GM12878 (cell line): Measurements from ENCODE around the gene UBE2O. TPM values are rescaled to one million over a fixed set of nuclear protein-coding genes. Genes with fewer than 3 reads are reported as not detected.

Source experiments
- ATAC-seq: fragments of 200-7000 bp; cut with Tn5 transposase; 3 replicates; pipeline ENCODE4 v1.9.1; 2020; ENCODE audit warnings: mild to moderate bottlenecking, moderate library complexity
- BruUV-seq: library from RNA; stranded (reverse); fragments of 400-500 nt; replicated peaks from 2 replicates; lab custom pipeline; 2021; lab: Mats Ljungman, UMichigan
- CTCF ChIA-PET: fragments of 300-600 bp; sonication (Branson Sonifier 250); formaldehyde crosslinking; extraction: SDS; loops from one replicate; lab custom pipeline; 2021; ENCODE audit warnings: inconsistent platforms; lab: Yijun Ruan, JAX
- POLR2A ChIA-PET: fragments of 350-600 bp; formaldehyde crosslinking; extraction: SDS; loops from one replicate; lab custom pipeline; 2021; ENCODE audit warnings: inconsistent platforms; lab: Charles Lee
- RAD21 ChIA-PET: fragments of 300-600 bp; sonication (Branson Sonifier 250); formaldehyde crosslinking; loops from one replicate; lab custom pipeline; 2023; ENCODE audit warnings: antibody characterized with exemption; ENCODE audit not compliant: unreplicated experiment; lab: Charles Lee
- SMC1A ChIA-PET: fragments of 300-600 bp; sonication (Branson Sonifier 250); formaldehyde crosslinking; loops from one replicate; lab custom pipeline; 2023; ENCODE audit not compliant: unreplicated experiment, uncharacterized antibody; lab: Charles Lee
- DNase-seq: peaks from one replicate; pipeline ENCODE4 v3.0.0-alpha.2; 2011; ENCODE audit warnings: low read depth, low spot score
- FAIRE-seq: peaks from 3 replicates; lab custom pipeline; 2011; peaks lifted over from hg19 to GRCh38; lab: Jason Lieb, UNC
- H2AFZ ChIP-seq: 2 replicates; pipeline ENCODE4 v1.6.0; 2011; ENCODE audit warnings: low read depth, low read length, control low read depth; ENCODE audit not compliant: control insufficient read depth
- H3K27ac ChIP-seq: 2 replicates; pipeline ENCODE4 v1.5.1; 2011; ENCODE audit warnings: control low read depth; ENCODE audit not compliant: control insufficient read depth, insufficient read depth
- H3K27me3 ChIP-seq, 2 experiments: replicated peaks in 1 of 2; 2 replicates each; pipeline versions ENCODE4 v1.6.0 to v1.6.1; 2011; ENCODE audit warnings: low read length in 1 of 2; ENCODE audit not compliant: control insufficient read depth in 2 of 2, insufficient read depth in 2 of 2
- H3K36me3 ChIP-seq, 2 experiments: 2 replicates each; pipeline ENCODE4 v1.5.1; 2011; ENCODE audit warnings: low read length in 1 of 2; ENCODE audit not compliant: control insufficient read depth in 2 of 2, insufficient read depth in 2 of 2
- H3K4me1 ChIP-seq: 2 replicates; pipeline ENCODE4 v1.6.1; 2011; ENCODE audit warnings: mild to moderate bottlenecking, low read length, moderate library complexity, mixed read lengths; ENCODE audit not compliant: control insufficient read depth, insufficient read depth
- H3K4me2 ChIP-seq: 2 replicates; pipeline ENCODE4 v1.6.0; 2011; ENCODE audit warnings: control low read depth; ENCODE audit not compliant: control insufficient read depth, insufficient read depth
- H3K4me3 ChIP-seq: fragments of 200-600 bp; sonication (generic); 2 replicates; pipeline ENCODE4 v1.5.1; 2016
- H3K79me2 ChIP-seq: 2 replicates; pipeline ENCODE4 v1.6.0; 2011; ENCODE audit warnings: low read length; ENCODE audit not compliant: control insufficient read depth, insufficient read depth
- H3K9ac ChIP-seq: 2 replicates; pipeline ENCODE4 v1.8.0; 2011; ENCODE audit warnings: low read length, control low read depth, mixed read lengths; ENCODE audit not compliant: control insufficient read depth, insufficient read depth
- H3K9me3 ChIP-seq: replicated peaks from 3 replicates; pipeline ENCODE4 v1.5.1; 2011; ENCODE audit warnings: mild to moderate bottlenecking, low read length; ENCODE audit not compliant: control insufficient read depth, insufficient read depth
- H4K20me1 ChIP-seq: 2 replicates; pipeline ENCODE4 v1.6.0; 2011; ENCODE audit not compliant: control insufficient read depth, insufficient read depth
- CBFB ChIP-seq: IDR thresholded peaks from 2 replicates; pipeline ENCODE4 v1.6.1; 2016; ENCODE audit warnings: antibody characterized with exemption, low read depth
- CHD2 ChIP-seq: IDR thresholded peaks from 2 replicates; pipeline ENCODE4 v1.6.1; 2011; ENCODE audit warnings: low read depth, low read length, improper control_type of control experiment, borderline replicate concordance
- DPF2 ChIP-seq: fragments of 450-650 bp; IDR thresholded peaks from 2 replicates; pipeline ENCODE4 v1.6.1; 2017; ENCODE audit warnings: mild to moderate bottlenecking
- FOXK2 ChIP-seq: fragments of 450-650 bp; IDR thresholded peaks from 2 replicates; pipeline ENCODE4 v1.6.1; 2017; ENCODE audit warnings: mild to moderate bottlenecking, moderate library complexity
- FOXM1 ChIP-seq: IDR thresholded peaks from 2 replicates; pipeline ENCODE4 v1.6.1; 2012; ENCODE audit warnings: low read depth, mild to moderate bottlenecking, inconsistent platforms, low read length, moderate library complexity
- MLLT1 ChIP-seq: fragments of 450-650 bp; IDR thresholded peaks from 2 replicates; pipeline ENCODE4 v1.6.1; 2016; ENCODE audit warnings: mild to moderate bottlenecking
- MXI1 ChIP-seq: fragments of 150-350 bp; IDR thresholded peaks from 2 replicates; pipeline ENCODE4 v1.6.1; 2011; ENCODE audit warnings: low read depth, mild to moderate bottlenecking, inconsistent platforms, low read length, improper control_type of control experiment
- PAX8 ChIP-seq: fragments of 450-650 bp; IDR thresholded peaks from 2 replicates; pipeline ENCODE4 v1.6.1; 2017; ENCODE audit warnings: mild to moderate bottlenecking, moderate library complexity
- POLR2A ChIP-seq: IDR thresholded peaks from 2 replicates; pipeline ENCODE4 v1.6.1; 2011; ENCODE audit warnings: low read depth, mild to moderate bottlenecking, low read length
- POLR2AphosphoS5 ChIP-seq: IDR thresholded peaks from 2 replicates; pipeline ENCODE4 v1.6.1; 2011; ENCODE audit warnings: mild to moderate bottlenecking, low read length, inconsistent platforms
- RFX5 ChIP-seq: IDR thresholded peaks from 2 replicates; pipeline ENCODE4 v1.6.1; 2011; ENCODE audit warnings: low read depth, low read length, improper control_type of control experiment
- SRF ChIP-seq, 2 experiments: IDR thresholded peaks; 2 replicates each; pipeline ENCODE4 v1.6.1; 2011; ENCODE audit warnings: low read depth in 2 of 2, low read length in 2 of 2, mild to moderate bottlenecking in 1 of 2, moderate library complexity in 1 of 2
- USF2 ChIP-seq: IDR thresholded peaks from 2 replicates; pipeline ENCODE4 v1.6.1; 2011; ENCODE audit warnings: low read depth, low read length, improper control_type of control experiment, borderline replicate concordance
- ZNF24 ChIP-seq: fragments of 450-650 bp; IDR thresholded peaks from 2 replicates; pipeline ENCODE4 v1.6.1; 2017; ENCODE audit warnings: antibody characterized with exemption, mild to moderate bottlenecking
- ZNF622 ChIP-seq: fragments of 450-650 bp; IDR thresholded peaks from 2 replicates; pipeline ENCODE4 v1.6.1; 2017; ENCODE audit warnings: mild to moderate bottlenecking, inconsistent platforms
- WGBS: methylation state at CpG from one replicate; pipeline ENCODE4 v1.1.6; 2016; ENCODE audit warnings: low lambda C conversion rate; ENCODE audit not compliant: insufficient replicate concordance, insufficient coverage; ENCODE audit errors: missing lambda C conversion rate; 5-methylcytosine and 5-hydroxymethylcytosine counted together
- in situ Hi-C: fragments of 300-500 bp; cut with MboI; formaldehyde crosslinking; loops from 9 replicates; pipeline ENCODE4 v1.14.3; 2018; ENCODE audit warnings: mixed read lengths
- intact Hi-C: fragments of 100-400 bp; cut with micrococcal nuclease; formaldehyde crosslinking; loops from one replicate; pipeline ENCODE4 v1.14.2; 2022; ENCODE audit not compliant: unreplicated experiment
- polyA plus RNA-seq, 11 experiments: library from polyadenylated mRNA; depleted of rRNA in 4 of 11; unstranded in 6 of 11; stranded (reverse) in 5 of 11; fragments of >200 nt; fragmentation: Nextera tagmentation in 4 of 11; fragmentation: Illumina TruSeq in 1 of 11; extraction: Ambion mirVana in 4 of 11; extraction: Trizol in 1 of 11; gene quantifications; 1 replicate in 1 of 11; 2 replicates in 10 of 11; pipeline versions ENCODE4 v1.2.1 to v1.2.3, GENCODE V29; 2011 to 2016; ENCODE audit warnings: inconsistent platforms in 2 of 11, missing spikeins in 2 of 11, low read depth in 1 of 11
- total RNA-seq, 4 experiments: library from RNA; depleted of rRNA in 3 of 4; stranded (reverse); fragments of >200 nt in 3 of 4; fragmentation: Illumina TruSeq in 1 of 4; extraction: Trizol in 1 of 4; gene quantifications; 2 replicates each; pipeline versions ENCODE4 v1.2.1 to v1.2.3, GENCODE V29; 2013 to 2021

UBE2O gene
- total and polyA plus RNA-seq, 10 of the 15 experiments (the other 5 are each of a cell fraction or from before 2014, with no cell fraction given), result 2.1 to 39.0 (median 14.1) TPM

- ATAC-seq (no peak), FAIRE-seq (no peak), DNase-seq (no peak)
- Histone ChIP-seq H3K79me2 (no peaks in the 10 kb centered on the region), H3K27me3 (no peaks in the 10 kb centered on the region), H3K9me3 (no peaks in the 10 kb centered on the region), H2AFZ (no peak overlapping the region), H4K20me1 (no peaks in the 10 kb centered on the region), H3K9ac (no peak overlapping the region), H3K4me3 (no peak overlapping the region), H3K36me3 (peaks cover 3 to 13% of the 10 kb centered on the region in 2 experiments; a peak in 3 of 4 replicates), H3K4me1 (no peaks in the 10 kb centered on the region), H3K27ac (no peak overlapping the region), H3K4me2 (no peak overlapping the region)
- POLR2A ChIA-PET, result no interaction called here
- SMC1A ChIA-PET, result no interaction called here
- TF ChIP-seq CBFB, result no peak
- TF ChIP-seq DPF2, result no peak
- TF ChIP-seq ZNF622, result no peak
- no peak for TF ChIP-seq PAX8
- TF ChIP-seq MXI1, result no peak
- no peak for TF ChIP-seq FOXK2
- TF ChIP-seq USF2, result no peak
- TF ChIP-seq POLR2A, result no peak
- no peak for TF ChIP-seq RFX5
- TF ChIP-seq POLR2AphosphoS5, result no peak
- no peak for TF ChIP-seq ZNF24
- no peak for TF ChIP-seq CHD2
- no peak for TF ChIP-seq FOXM1
- TF ChIP-seq SRF (IDR thresholded peaks at IDR 0.05; ENCODE audit: low read depth in 2 of 2, low read length in 2 of 2), result no peak
- TF ChIP-seq MLLT1, result no peak
- RAD21 ChIA-PET, result no interaction called here
- intact Hi-C loops, result no loop called here
- no TSS peak for BruUV-seq
- CTCF ChIA-PET, result interaction anchor here (1.2 kb wide), 1 partner anchor 20 kb away, joined by 4 read pairs; no protein-coding TSS in a partner anchor
- WGBS, result 89% methylated on average over 11 of the region's 11 CpGs
- in situ Hi-C loops, result no loop called here
Observed at GRCh38 chr17:76472726-76473125, 19.8 kb upstream of the UBE2O start.
